Measurements from ENCODE around the gene HNRNPF.

HNRNPF gene

GRCh38 chr10:43386549-43386948 is 22.4 kb downstream of the HNRNPF start:
- Histone ChIP-seq H3K18ac (ENCODE audit: low read length) (no peak overlapping the region), H2BK120ac (ENCODE audit: low read depth, low read length) (no peak overlapping the region), H3K4me1 (ENCODE audit: control insufficient read depth in 2 of 2, insufficient read depth in 1 of 2, low read depth in 1 of 2, low read length in 2 of 2) (no peaks in the 10 kb centered on the region), H2AK5ac (ENCODE audit: low read depth, low read length) (no peak overlapping the region), H3K4me3 (ENCODE audit: low read length in 2 of 2) (no peak overlapping the region), H3K23ac (ENCODE audit: low read depth, low read length, poor library complexity) (no peak overlapping the region), H3K9me3 (replicated peaks in 1 of 2; ENCODE audit: control insufficient read depth in 2 of 2, insufficient read depth in 1 of 2, low read depth in 1 of 2, low read length in 2 of 2) (no peaks in the 10 kb centered on the region), H3K4ac (ENCODE audit: low read length) (no peak overlapping the region), H3K9ac (ENCODE audit: low read depth, low read length, poor library complexity) (no peak overlapping the region), H3K4me2 (ENCODE audit: insufficient read depth, low read length, poor library complexity, severe bottlenecking) (no peak overlapping the region), H3K14ac (ENCODE audit: low read length) (no peak overlapping the region), H4K8ac (ENCODE audit: low read depth, low read length) (no peak overlapping the region), H3K27ac (replicated peaks; ENCODE audit: low read length) (no peak overlapping the region), H2AFZ (ENCODE audit: low read length) (no peak overlapping the region), H2BK5ac (ENCODE audit: low read length) (no peak overlapping the region), H2BK12ac (ENCODE audit: low read length) (no peak overlapping the region), H2BK15ac (ENCODE audit: low read length) (no peak overlapping the region), H3K79me1 (ENCODE audit: low read depth, low read length) (peaks cover 9% of the 10 kb centered on the region), H4K91ac (ENCODE audit: low read depth, low read length, poor library complexity) (no peak overlapping the region), H3K36me3 (replicated peaks in 1 of 2; ENCODE audit: control insufficient read depth in 2 of 2, insufficient read depth in 2 of 2, low read length in 2 of 2) (peaks cover 32 to 71% of the 10 kb centered on the region in 2 donors), H3K27me3 (ENCODE audit: control insufficient read depth in 3 of 3, insufficient read depth in 3 of 3, low read depth in 1 of 3, low read length in 3 of 3) (no peaks in the 10 kb centered on the region)
- DNase-seq (ENCODE audit: low spot score) = no peak
- WGBS, 2 donors (ENCODE audit: extremely low coverage in 2 of 2, insufficient read length in 2 of 2, insufficient replicate concordance in 1 of 2) = no CpG with 5 or more reads among the region's 4 CpGs

- peaks cover 28 to 61% of the 10 kb centered on the region in 2 donors for H3K36me3 ChIP-seq (replicated peaks in 1 of 2; ENCODE audit: control insufficient read depth in 2 of 2, insufficient read depth in 2 of 2, low read length in 2 of 2)
- H2AK5ac ChIP-seq (ENCODE audit: low read depth, low read length) = no peak overlapping the region
- H3K27ac ChIP-seq (replicated peaks; ENCODE audit: low read length) = no peak overlapping the region
- peaks cover 7% of the 10 kb centered on the region for H3K79me1 ChIP-seq (ENCODE audit: low read depth, low read length)
- no peak overlapping the region for H2AFZ ChIP-seq (ENCODE audit: low read length)
- WGBS, 2 donors (ENCODE audit: extremely low coverage in 2 of 2, insufficient read length in 2 of 2, insufficient replicate concordance in 1 of 2) = no CpG with 5 or more reads among the region's 5 CpGs
- H2BK5ac ChIP-seq (ENCODE audit: low read length) = no peak overlapping the region
- H3K23ac ChIP-seq (ENCODE audit: low read depth, low read length, poor library complexity) = no peak overlapping the region
- H3K14ac ChIP-seq (ENCODE audit: low read length) = no peak overlapping the region
- H3K4me1 ChIP-seq (ENCODE audit: control insufficient read depth in 2 of 2, insufficient read depth in 1 of 2, low read depth in 1 of 2, low read length in 2 of 2) = no peaks in the 10 kb centered on the region
- no peak overlapping the region for H3K4me2 ChIP-seq (ENCODE audit: insufficient read depth, low read length, poor library complexity, severe bottlenecking)
- H2BK12ac ChIP-seq (ENCODE audit: low read length) = no peak overlapping the region
- H3K4ac ChIP-seq (ENCODE audit: low read length) = no peak overlapping the region
- no peak overlapping the region for H4K8ac ChIP-seq (ENCODE audit: low read depth, low read length)
- no peak for DNase-seq (ENCODE audit: low spot score)
- no peak overlapping the region for H4K91ac ChIP-seq (ENCODE audit: low read depth, low read length, poor library complexity)
- H3K4me3 ChIP-seq (ENCODE audit: low read length in 2 of 2) = no peak overlapping the region
- no peak overlapping the region for H2BK120ac ChIP-seq (ENCODE audit: low read depth, low read length)
- no peak overlapping the region for H3K9ac ChIP-seq (ENCODE audit: low read depth, low read length, poor library complexity)
- no peak overlapping the region for H2BK15ac ChIP-seq (ENCODE audit: low read length)
- no peak overlapping the region for H3K18ac ChIP-seq (ENCODE audit: low read length)
- no peaks in the 10 kb centered on the region for H3K27me3 ChIP-seq (ENCODE audit: control insufficient read depth in 3 of 3, insufficient read depth in 3 of 3, low read depth in 1 of 3, low read length in 3 of 3)
- no peaks in the 10 kb centered on the region for H3K9me3 ChIP-seq (replicated peaks in 1 of 2; ENCODE audit: control insufficient read depth in 2 of 2, insufficient read depth in 1 of 2, low read depth in 1 of 2, low read length in 2 of 2)
These were observed 23.5 kb downstream of the HNRNPF start for GRCh38 chr10:43385412-43386004.

GRCh38 chr10:43384252-43385221 is 24.4 kb downstream of the HNRNPF start:
- Histone ChIP-seq H3K14ac (ENCODE audit: low read length) (no peak overlapping the region), H2BK5ac (ENCODE audit: low read length) (no peak overlapping the region), H4K8ac (ENCODE audit: low read depth, low read length) (no peak overlapping the region), H4K91ac (ENCODE audit: low read depth, low read length, poor library complexity) (no peak overlapping the region), H3K18ac (ENCODE audit: low read length) (no peak overlapping the region), H3K4me1 (ENCODE audit: control insufficient read depth in 2 of 2, insufficient read depth in 1 of 2, low read depth in 1 of 2, low read length in 2 of 2) (no peaks in the 10 kb centered on the region), H3K9ac (ENCODE audit: low read depth, low read length, poor library complexity) (no peak overlapping the region), H3K27me3 (ENCODE audit: control insufficient read depth in 3 of 3, insufficient read depth in 3 of 3, low read depth in 1 of 3, low read length in 3 of 3) (no peaks in the 10 kb centered on the region), H2BK12ac (ENCODE audit: low read length) (no peak overlapping the region), H2BK120ac (ENCODE audit: low read depth, low read length) (no peak overlapping the region), H3K23ac (ENCODE audit: low read depth, low read length, poor library complexity) (no peak overlapping the region), H3K4ac (ENCODE audit: low read length) (no peak overlapping the region), H3K79me1 (ENCODE audit: low read depth, low read length) (peaks cover 5% of the 10 kb centered on the region), H3K36me3 (replicated peaks in 1 of 2; ENCODE audit: control insufficient read depth in 2 of 2, insufficient read depth in 2 of 2, low read length in 2 of 2) (peaks cover 25 to 51% of the 10 kb centered on the region in 2 donors), H3K27ac (replicated peaks; ENCODE audit: low read length) (no peak overlapping the region), H2AFZ (ENCODE audit: low read length) (no peak overlapping the region), H2BK15ac (ENCODE audit: low read length) (no peak overlapping the region), H2AK5ac (ENCODE audit: low read depth, low read length) (no peak overlapping the region), H3K9me3 (replicated peaks in 1 of 2; ENCODE audit: control insufficient read depth in 2 of 2, insufficient read depth in 1 of 2, low read depth in 1 of 2, low read length in 2 of 2) (no peaks in the 10 kb centered on the region), H3K4me2 (ENCODE audit: insufficient read depth, low read length, poor library complexity, severe bottlenecking) (no peak overlapping the region), H3K4me3 (ENCODE audit: low read length in 2 of 2) (no peak overlapping the region)
- WGBS, 2 donors (ENCODE audit: extremely low coverage in 2 of 2, insufficient read length in 2 of 2, insufficient replicate concordance in 1 of 2) = no CpG with 5 or more reads among the region's 10 CpGs
- no peak for DNase-seq (ENCODE audit: low spot score)
